Right atrium auricular region (tissue), 2 donors: ENCODE data around the gene AFDN. TPM values are rescaled to one million over a fixed set of nuclear protein-coding genes. Genes with fewer than 3 reads are reported as not detected.
"Not testable (repeated sequence)": the region's sequence is repeated elsewhere in the genome, so short reads cannot be mapped to it uniquely, and the experiment has no call there.

Experiments used
- DNase-seq: peaks from one replicate; pipeline ENCODE4 v3.0.0-alpha.2; 2019; ENCODE audit warnings: low spot score
- H3K27ac ChIP-seq, 2 donors: fragments of 200-600 bp; sonication (generic); 1 replicate in 1 of 2; 2 replicates in 1 of 2; pipeline ENCODE4 v1.5.1; 2016 to 2019
- H3K27me3 ChIP-seq, 2 donors: fragments of 200-600 bp; sonication (generic); one replicate each; pipeline versions ENCODE4 v1.5.1 to v1.6.0; 2017 to 2019
- H3K36me3 ChIP-seq: fragments of 200-600 bp; sonication (generic); one replicate; pipeline ENCODE4 v1.5.1; 2016
- H3K4me1 ChIP-seq, 2 donors: fragments of 200-600 bp; sonication (generic); one replicate each; pipeline versions ENCODE4 v1.5.1 to v1.6.0; 2017 to 2019
- H3K4me3 ChIP-seq, 2 donors: fragments of 200-600 bp; sonication (generic); 1 replicate in 1 of 2; 2 replicates in 1 of 2; pipeline ENCODE4 v1.5.1; 2017 to 2019; ENCODE audit warnings: mild to moderate bottlenecking in 1 of 2, moderate library complexity in 1 of 2
- H3K9me3 ChIP-seq, 2 donors: fragments of 200-600 bp; sonication (generic); one replicate each; pipeline ENCODE4 v1.5.1; 2019
- CTCF ChIP-seq, 2 donors: fragments of 200-600 bp; sonication (generic); IDR thresholded peaks; one replicate each; pipeline ENCODE4 v1.5.1; 2019; ENCODE audit warnings: antibody characterized with exemption in 2 of 2
- total RNA-seq, 2 donors: library from RNA; depleted of rRNA; stranded (reverse); fragments of >200 nt; gene quantifications; one replicate each; pipeline ENCODE4 v1.1.0, GENCODE V29; 2016

The AFDN gene
- total RNA-seq, 2 donors from 2014 or later, result 51.6 to 51.8 TPM

GRCh38 chr6:167997642-167998041, 170.9 kb downstream of the AFDN start, which contains the start of gene KIF25:
Gene KIF25, plus strand, starts transcription at chr6:167997671. Its CDS starts 31,915 bp downstream, at chr6:168029586.
- no peaks in the 10 kb centered on the region for H3K9me3 ChIP-seq
- H3K4me1 ChIP-seq, result peaks cover 0 to 7% of the 10 kb centered on the region in 2 donors
- no peak for DNase-seq
- H3K27me3 ChIP-seq, result no peaks in the 10 kb centered on the region
- no peak within 1 kb of the TSS for H3K4me3 ChIP-seq
- H3K27ac ChIP-seq, result no peak within 1 kb of the TSS
- no peak for TF ChIP-seq CTCF (IDR thresholded peaks at IDR 0.05)
- H3K36me3 ChIP-seq, result no peaks in the 10 kb centered on the region

- H3K27ac ChIP-seq, result no peak overlapping the region
- H3K4me3 ChIP-seq, result no peak overlapping the region
- DNase-seq, result no peak
- no peaks in the 10 kb centered on the region for H3K9me3 ChIP-seq
- H3K36me3 ChIP-seq, result no peaks in the 10 kb centered on the region
- H3K27me3 ChIP-seq, result no peaks in the 10 kb centered on the region
- peaks cover 0 to 7% of the 10 kb centered on the region in 2 donors for H3K4me1 ChIP-seq
- no peak for TF ChIP-seq CTCF (IDR thresholded peaks at IDR 0.05)
Measured at GRCh38 chr6:167998215-167998614, 171.5 kb downstream of the AFDN start.

GRCh38 chr6:168000198-168001028, 173.7 kb downstream of the AFDN start:
- Histone ChIP-seq H3K9me3 (no peaks in the 10 kb centered on the region), H3K36me3 (no peaks in the 10 kb centered on the region), H3K4me3 (no peak overlapping the region), H3K27me3 (no peaks in the 10 kb centered on the region), H3K27ac (no peak overlapping the region), H3K4me1 (no peaks in the 10 kb centered on the region)
- no peak for DNase-seq
- no peak for TF ChIP-seq CTCF (IDR thresholded peaks at IDR 0.05)

- Histone ChIP-seq H3K4me1 (no peaks in the 10 kb centered on the region), H3K4me3 (no peak overlapping the region), H3K27ac (no peak overlapping the region), H3K9me3 (no peaks in the 10 kb centered on the region), H3K27me3 (no peaks in the 10 kb centered on the region), H3K36me3 (no peaks in the 10 kb centered on the region)
- no peak for TF ChIP-seq CTCF (IDR thresholded peaks at IDR 0.05)
- no peak for DNase-seq
Measured at GRCh38 chr6:168001029-168001332, 174.3 kb downstream of the AFDN start.

GRCh38 chr6:168001514-168001913, 174.8 kb downstream of the AFDN start:
- not testable (repeated sequence) for H3K36me3 ChIP-seq, H3K4me3 ChIP-seq, H3K4me1 ChIP-seq, H3K27me3 ChIP-seq, H3K9me3 ChIP-seq, H3K27ac ChIP-seq
- DNase-seq, result peak; percentile 21

- H3K9me3 ChIP-seq, result peaks cover 0 to 2% of the 10 kb centered on the region in 2 donors
- H3K4me1 ChIP-seq, result no peaks in the 10 kb centered on the region
- no peak overlapping the region for H3K4me3 ChIP-seq
- H3K36me3 ChIP-seq, result no peaks in the 10 kb centered on the region
- no peak for TF ChIP-seq CTCF (IDR thresholded peaks at IDR 0.05)
- no peak for DNase-seq
- H3K27ac ChIP-seq, result no peak overlapping the region
- no peaks in the 10 kb centered on the region for H3K27me3 ChIP-seq
Measured at GRCh38 chr6:168002804-168003203, 176.1 kb downstream of the AFDN start.
